HepG2 (cell line): ENCODE measurements around the gene RBM23. TPM values are rescaled to one million over a fixed set of nuclear protein-coding genes. Genes with fewer than 3 reads are reported as not detected.

Source experiments
- AGO2 ChIP-seq: fragments of 200-400 bp; formaldehyde crosslinking; optimal IDR thresholded peaks from 2 replicates; pipeline ENCODE3; 2017; ENCODE audit warnings: mild to moderate bottlenecking, low read depth, low read length, moderate library complexity
- CSRNP2 ChIP-seq: sonication (generic); formaldehyde crosslinking; conservative IDR thresholded peaks from 2 replicates; pipeline ENCODE4 v1.8.0; 2022; ENCODE audit warnings: low read depth, missing genetic modification reagents
- GLI4 ChIP-seq: sonication (generic); formaldehyde crosslinking; IDR thresholded peaks from 2 replicates; pipeline ENCODE4 v1.5.1; 2020; ENCODE audit warnings: missing genetic modification reagents, mild to moderate bottlenecking, moderate library complexity, borderline replicate concordance
- GLMP ChIP-seq: sonication (generic); formaldehyde crosslinking; IDR thresholded peaks from 2 replicates; pipeline ENCODE4 v1.9.0; 2021; ENCODE audit warnings: missing genetic modification reagents, mild to moderate bottlenecking, borderline replicate concordance
- HIVEP1 ChIP-seq: sonication (generic); formaldehyde crosslinking; IDR thresholded peaks from 2 replicates; pipeline ENCODE4 v1.4.0; 2020; ENCODE audit warnings: mild to moderate bottlenecking, missing genetic modification reagents
- HOMEZ ChIP-seq: IDR thresholded peaks from 2 replicates; pipeline ENCODE4 v1.6.1; 2016; ENCODE audit warnings: low read depth
- KMT2A ChIP-seq: sonication (generic); formaldehyde crosslinking; IDR thresholded peaks from 2 replicates; pipeline ENCODE4 v1.4.0; 2020; ENCODE audit warnings: missing genetic modification reagents
- MTF1 ChIP-seq: sonication (generic); formaldehyde crosslinking; IDR thresholded peaks from 2 replicates; pipeline ENCODE4 v1.5.0; 2020; ENCODE audit warnings: missing genetic modification reagents
- NFE2 ChIP-seq: sonication (generic); formaldehyde crosslinking; IDR thresholded peaks from 2 replicates; pipeline ENCODE4 v1.4.0; 2020; ENCODE audit warnings: missing genetic modification reagents
- NFKBIZ ChIP-seq: IDR thresholded peaks from 2 replicates; pipeline ENCODE4 v1.6.1; 2018; ENCODE audit warnings: missing genetic modification reagents, missing compliant biosample characterization
- ZNF142 ChIP-seq: sonication (generic); formaldehyde crosslinking; IDR thresholded peaks from 2 replicates; pipeline ENCODE4 v1.4.0; 2020; ENCODE audit warnings: missing genetic modification reagents
- ZNF609 ChIP-seq: sonication (generic); formaldehyde crosslinking; IDR thresholded peaks from 2 replicates; pipeline ENCODE4 v1.4.0; 2020; ENCODE audit warnings: mild to moderate bottlenecking, missing genetic modification reagents, borderline replicate concordance
- polyA plus RNA-seq, 8 experiments: library from polyadenylated mRNA; depleted of rRNA in 3 of 8; stranded (reverse) in 7 of 8; unstranded in 1 of 8; fragments of >200 nt; fragmentation: Illumina TruSeq in 4 of 8; extraction: Trizol in 4 of 8; gene quantifications; 2 replicates each; pipeline versions ENCODE4 v1.2.1 to v1.2.3, GENCODE V29; 2011 to 2016; ENCODE audit warnings: low read depth in 4 of 8, missing spikeins in 1 of 8, mixed read lengths in 1 of 8; ENCODE audit not compliant: insufficient read depth in 1 of 8
- total RNA-seq, 5 experiments: library from RNA; depleted of rRNA; stranded (reverse); fragments of >200 nt; fragmentation: Illumina TruSeq; extraction: Trizol; gene quantifications; 2 replicates each; pipeline ENCODE4 v1.2.3, GENCODE V29; 2016; ENCODE audit warnings: low read depth in 1 of 5

RBM23 gene
- total and polyA plus RNA-seq, 2 of the 13 experiments (the other 11 are each of a cell fraction or from before 2014, with no cell fraction given) = 1.5 to 2.1 TPM

GRCh38 chr14:22929104-22929960 is 10.4 kb upstream of the RBM23 start, which contains the start of gene PRMT5 (continued):
- peak; percentile 92 for TF ChIP-seq KMT2A (CRISPR knock-in tag)
- TF ChIP-seq NFE2 (CRISPR knock-in tag) = peak; percentile 34; the same call in 1 of the 2 replicates
- no peak for TF ChIP-seq GLMP (CRISPR knock-in tag)
- TF ChIP-seq AGO2 = peak; percentile 81
- peak; percentile 98 for TF ChIP-seq HIVEP1 (CRISPR knock-in tag)
- peak; percentile 83 for TF ChIP-seq ZNF609 (CRISPR knock-in tag)
- peak; percentile 75; the same call in 1 of the 2 replicates for TF ChIP-seq GLI4
- peak; percentile 99 for TF ChIP-seq HOMEZ (CRISPR knock-in tag)
- TF ChIP-seq CSRNP2 (CRISPR knock-in tag) = no peak; the same call in 1 of the 2 replicates
- peak; percentile 82 for TF ChIP-seq ZNF142 (CRISPR knock-in tag)
- TF ChIP-seq MTF1 (CRISPR knock-in tag) = peak; percentile 59; the same call in 1 of the 2 replicates
- TF ChIP-seq NFKBIZ (CRISPR knock-in tag) = peak; percentile 65
